OCI-LY1 (cell line): Measurements from ENCODE around the gene TNRC6C.

Experiments
- EZH2 ChIP-seq: fragments of 200-600 bp; sonication (generic), shearing (Covaris generic); IDR thresholded peaks from 2 replicates; pipeline ENCODE4 v1.8.0; 2017; ENCODE audit warnings: borderline replicate concordance, mixed run types, mild to moderate bottlenecking, antibody characterized with exemption, low read length, moderate library complexity, mixed read lengths
- TF ChIP-seq, protein P1 (sequence below): fragments of 200-600 bp; sonication (generic), shearing (Covaris generic); IDR thresholded peaks from 2 replicates; pipeline ENCODE4 v1.5.1; 2017; ENCODE audit warnings: mild to moderate bottlenecking, antibody characterized with exemption, low read length, moderate library complexity, mixed read lengths

DNA sequence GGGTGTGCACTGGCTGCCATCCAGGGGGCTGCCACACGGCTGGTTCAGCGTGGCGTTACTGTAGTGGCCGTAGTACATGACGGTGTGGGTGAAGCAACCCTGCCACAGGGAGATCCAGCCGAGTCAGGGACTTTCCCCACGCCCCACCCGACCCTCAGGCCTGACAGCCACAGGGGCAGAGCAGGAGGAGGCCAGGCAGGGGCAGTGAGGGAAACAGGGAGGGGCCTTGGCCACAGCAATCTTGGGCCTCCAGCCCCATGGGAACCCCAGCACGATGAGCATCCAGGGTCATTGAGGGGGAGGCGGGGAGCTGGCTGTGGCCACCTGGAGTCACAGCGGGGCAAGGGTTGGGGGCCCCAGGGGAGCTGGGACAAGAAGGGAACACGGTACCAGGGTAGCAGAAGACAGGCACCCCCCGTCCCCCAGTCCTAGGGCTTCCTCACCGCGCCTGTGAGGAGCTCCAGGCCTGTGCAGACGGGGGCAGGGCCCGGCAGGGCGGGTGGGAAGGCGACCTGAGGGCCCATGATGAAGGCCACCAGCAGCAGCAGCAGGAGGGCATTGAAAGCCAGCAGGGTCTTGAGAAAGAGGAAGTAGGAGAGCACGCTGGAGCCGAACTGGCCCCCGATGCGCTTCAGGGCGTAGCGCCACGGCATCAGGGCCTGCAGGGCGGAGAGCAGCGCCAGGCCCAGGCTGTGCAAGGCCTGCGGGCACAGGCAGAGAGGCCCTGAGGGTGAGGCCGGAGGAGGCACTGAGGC lies 165.8 kb downstream of the TNRC6C start:
- TF ChIP-seq, protein P1, sequence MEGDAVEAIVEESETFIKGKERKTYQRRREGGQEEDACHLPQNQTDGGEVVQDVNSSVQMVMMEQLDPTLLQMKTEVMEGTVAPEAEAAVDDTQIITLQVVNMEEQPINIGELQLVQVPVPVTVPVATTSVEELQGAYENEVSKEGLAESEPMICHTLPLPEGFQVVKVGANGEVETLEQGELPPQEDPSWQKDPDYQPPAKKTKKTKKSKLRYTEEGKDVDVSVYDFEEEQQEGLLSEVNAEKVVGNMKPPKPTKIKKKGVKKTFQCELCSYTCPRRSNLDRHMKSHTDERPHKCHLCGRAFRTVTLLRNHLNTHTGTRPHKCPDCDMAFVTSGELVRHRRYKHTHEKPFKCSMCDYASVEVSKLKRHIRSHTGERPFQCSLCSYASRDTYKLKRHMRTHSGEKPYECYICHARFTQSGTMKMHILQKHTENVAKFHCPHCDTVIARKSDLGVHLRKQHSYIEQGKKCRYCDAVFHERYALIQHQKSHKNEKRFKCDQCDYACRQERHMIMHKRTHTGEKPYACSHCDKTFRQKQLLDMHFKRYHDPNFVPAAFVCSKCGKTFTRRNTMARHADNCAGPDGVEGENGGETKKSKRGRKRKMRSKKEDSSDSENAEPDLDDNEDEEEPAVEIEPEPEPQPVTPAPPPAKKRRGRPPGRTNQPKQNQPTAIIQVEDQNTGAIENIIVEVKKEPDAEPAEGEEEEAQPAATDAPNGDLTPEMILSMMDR, result no peak
- TF ChIP-seq EZH2, result no peak
